ENCODE data around the gene PAPPA2.

GRCh38 chr1:176811511-176812288 lies 348.7 kb downstream of the PAPPA2 start:
- TF ChIP-seq POLR2A (IDR thresholded peaks at IDR 0.05), result no peak
- TF ChIP-seq CTCF (IDR thresholded peaks at IDR 0.05), result no peak

Data from right lobe of liver (tissue), 4 donors.